Stomach (tissue), 4 donors: ENCODE results near the gene TLCD3A.

ENCODE experiments used
- CTCF ChIP-seq, 7 experiments: fragments of 450-650 bp in 4 of 7; fragments of 200-600 bp in 3 of 7; sonication (generic) in 3 of 7; IDR thresholded peaks; one replicate each; pipeline ENCODE4 v1.5.1; 2016 to 2019; ENCODE audit warnings: antibody characterized with exemption in 7 of 7, control low read depth in 2 of 7, mild to moderate bottlenecking in 1 of 7
- EP300 ChIP-seq: sonication (generic); formaldehyde crosslinking; IDR thresholded peaks from one replicate; pipeline ENCODE4 v1.6.1; 2017; ENCODE audit warnings: antibody characterized with exemption
- POLR2A ChIP-seq, 4 donors: fragments of 450-650 bp; IDR thresholded peaks; one replicate each; pipeline ENCODE4 v1.6.1; 2016; ENCODE audit warnings: antibody characterized with exemption in 4 of 4, control low read depth in 2 of 4, mild to moderate bottlenecking in 1 of 4, moderate library complexity in 1 of 4
- POLR2AphosphoS5 ChIP-seq, 3 donors: sonication (generic); formaldehyde crosslinking; IDR thresholded peaks; one replicate each; pipeline ENCODE4 v1.6.1; 2016; ENCODE audit warnings: antibody characterized with exemption in 3 of 3

DNA sequence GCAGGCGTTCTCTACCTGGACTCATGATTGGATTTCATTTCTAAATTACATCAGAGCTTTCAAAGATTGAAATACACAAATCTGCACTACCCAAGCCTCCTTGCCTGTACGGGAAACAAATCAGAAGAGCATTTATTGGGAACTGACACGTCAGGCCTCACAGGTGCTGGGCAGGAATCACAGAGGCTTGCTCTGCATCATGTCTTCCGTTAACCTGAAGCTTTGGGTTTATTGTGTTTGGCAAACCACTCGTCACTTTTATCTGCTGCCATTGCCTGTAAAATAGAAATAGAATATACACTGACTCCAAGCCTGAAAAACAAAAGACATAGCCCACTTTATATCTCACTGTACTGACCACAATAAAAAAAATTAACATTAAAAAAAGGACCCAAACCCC is 27.6 kb downstream of the TLCD3A start:
- TF ChIP-seq POLR2A (IDR thresholded peaks at IDR 0.05) (no peak), POLR2AphosphoS5 (IDR thresholded peaks at IDR 0.05) (no peak), CTCF (IDR thresholded peaks at IDR 0.05) (no peak), EP300 (no peak)
